Measurements from ENCODE around the gene KRTAP5-8. TPM values are rescaled to one million over a fixed set of nuclear protein-coding genes. Genes with fewer than 3 reads are reported as not detected.
"Not testable (repeated sequence)": the region's sequence is repeated elsewhere in the genome, so short reads cannot be mapped to it uniquely, and the experiment has no call there.

Gene KRTAP5-8
- total and polyA plus RNA-seq, 2 donors (not counting 3 experiments of a cell fraction or from before 2014, with no cell fraction given) = 0.17 TPM; not detected in 1

DNA sequence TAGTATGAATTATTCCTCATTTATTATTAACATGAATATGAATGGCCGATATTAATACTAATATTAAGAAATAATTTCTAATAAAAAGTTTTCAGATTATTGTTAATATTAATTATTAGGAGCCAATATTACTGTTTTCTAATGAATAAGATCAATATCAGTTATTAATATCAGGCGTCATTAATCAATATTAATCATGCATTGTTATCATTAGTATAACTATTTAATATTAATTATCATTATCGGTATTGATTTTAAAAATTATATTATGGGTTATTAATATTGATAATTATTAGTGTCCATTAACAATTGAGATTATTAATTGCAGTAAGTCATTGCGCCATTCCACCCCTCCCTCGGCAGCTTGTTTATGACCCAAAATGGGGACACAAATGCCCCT, 47.8 kb downstream of the KRTAP5-8 start:
- H3K4me3 ChIP-seq (replicated peaks in 1 of 3; ENCODE audit: insufficient read depth in 1 of 3, low read depth in 1 of 3, low read length in 3 of 3); H3K9ac ChIP-seq (replicated peaks; ENCODE audit: extremely low read depth, insufficient read depth, low read length); H2AFZ ChIP-seq (ENCODE audit: low read depth, low read length); H3K4me1 ChIP-seq (ENCODE audit: control insufficient read depth, extremely low read depth, insufficient read depth, low read length); FAIRE-seq; CTCF ChIA-PET; H4K20me1 ChIP-seq (replicated peaks; ENCODE audit: control insufficient read depth, extremely low read depth, insufficient read depth, low read length); POLR2A ChIA-PET; H3K36me3 ChIP-seq (ENCODE audit: control insufficient read depth in 2 of 2, extremely low read depth in 1 of 2, insufficient read depth in 2 of 2, low read length in 2 of 2); H3K79me2 ChIP-seq (ENCODE audit: control insufficient read depth, insufficient read depth, low read length); BruUV-seq (replicated peaks); H3K27ac ChIP-seq (ENCODE audit: insufficient read depth, low read depth, low read length); H3K9me1 ChIP-seq (replicated peaks; ENCODE audit: control insufficient read depth, extremely low read depth, insufficient read depth, low read length); H3K27me3 ChIP-seq (ENCODE audit: control insufficient read depth in 2 of 2, insufficient read depth in 2 of 2, low read length in 2 of 2); dilution Hi-C loops (cut with MboI; ENCODE audit: extremely low pct_ligation_motif_present, low sequenced_read_pairs); DNase-seq (ENCODE audit: low read depth, low spot score); H3K9me3 ChIP-seq (replicated peaks; ENCODE audit: control insufficient read depth, insufficient read depth, low read length); H3K4me2 ChIP-seq (ENCODE audit: insufficient read depth, low read length): not testable (repeated sequence)
- intact Hi-C loops (cut with micrococcal nuclease) = loop anchor here (10.0 kb wide), 1 partner anchor 101 kb away; no protein-coding TSS in a partner anchor

DNA sequence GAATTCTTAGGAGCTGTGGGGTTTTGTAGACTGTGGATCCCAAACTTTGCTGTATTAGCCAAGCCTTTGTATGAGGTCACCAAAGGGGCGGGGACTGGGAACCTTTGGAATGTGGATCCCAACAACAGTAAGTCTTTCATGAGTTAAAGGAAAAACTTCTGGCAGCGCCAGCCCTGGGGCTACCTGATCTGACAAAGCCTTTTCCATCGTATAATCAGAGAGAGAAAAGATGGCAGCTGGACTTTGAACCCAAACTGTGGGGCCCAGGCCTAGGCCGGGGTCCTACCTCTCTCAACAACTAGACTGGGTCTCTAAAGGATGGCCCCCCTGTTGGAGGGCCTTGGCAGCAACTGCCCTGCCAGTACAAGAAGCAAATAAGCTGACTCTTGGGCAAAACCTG, 50.5 kb downstream of the KRTAP5-8 start:
- H3K9me3 ChIP-seq (replicated peaks; ENCODE audit: control insufficient read depth, insufficient read depth, low read length); POLR2A ChIA-PET; FAIRE-seq; dilution Hi-C loops (cut with MboI; ENCODE audit: extremely low pct_ligation_motif_present, low sequenced_read_pairs); H2AFZ ChIP-seq (ENCODE audit: low read depth, low read length); H3K27me3 ChIP-seq (ENCODE audit: control insufficient read depth in 2 of 2, insufficient read depth in 2 of 2, low read length in 2 of 2); H3K4me3 ChIP-seq (replicated peaks in 1 of 3; ENCODE audit: insufficient read depth in 1 of 3, low read depth in 1 of 3, low read length in 3 of 3); H3K36me3 ChIP-seq (ENCODE audit: control insufficient read depth in 2 of 2, extremely low read depth in 1 of 2, insufficient read depth in 2 of 2, low read length in 2 of 2); H4K20me1 ChIP-seq (replicated peaks; ENCODE audit: control insufficient read depth, extremely low read depth, insufficient read depth, low read length); H3K9ac ChIP-seq (replicated peaks; ENCODE audit: extremely low read depth, insufficient read depth, low read length); H3K4me1 ChIP-seq (ENCODE audit: control insufficient read depth, extremely low read depth, insufficient read depth, low read length); H3K27ac ChIP-seq (ENCODE audit: insufficient read depth, low read depth, low read length); BruUV-seq (replicated peaks); H3K9me1 ChIP-seq (replicated peaks; ENCODE audit: control insufficient read depth, extremely low read depth, insufficient read depth, low read length); H3K4me2 ChIP-seq (ENCODE audit: insufficient read depth, low read length); H3K79me2 ChIP-seq (ENCODE audit: control insufficient read depth, insufficient read depth, low read length); DNase-seq (ENCODE audit: low read depth, low spot score): not testable (repeated sequence)
- intact Hi-C loops (cut with micrococcal nuclease) = loop anchor here (10.0 kb wide), 1 partner anchor 104 kb away; no protein-coding TSS in a partner anchor
- CTCF ChIA-PET = interaction anchor here (1.8 kb wide), 1 partner anchor 8 kb away, joined by 15 read pairs; no protein-coding TSS in a partner anchor

Small RNAs within 50 kb of the gene (small RNA-seq; reads per million reads assigned to genes)
- gene AP000867.1 (ENCODE audit: insufficient read depth, insufficient read length, low read depth, low replicate concordance) (not detected), gene KRTAP5-14P (ENCODE audit: insufficient read depth, insufficient read length, low read depth, low replicate concordance) (not detected)

Other genes with a start within 250 kb of the KRTAP5-8 start
- 166 and 171 TPM in 2 replicates for gene DHCR7, start 89.6 kb upstream of the KRTAP5-8 start, total RNA-seq
- gene DHCR7, start 89.6 kb upstream of the KRTAP5-8 start, polyA plus RNA-seq = 175 and 195 TPM in 2 replicates
- gene NADSYN1, start 84.8 kb upstream of the KRTAP5-8 start, total RNA-seq = 96.2 and 99.2 TPM in 2 replicates
- 73.5 and 77.5 TPM in 2 replicates for gene NADSYN1, start 84.8 kb upstream of the KRTAP5-8 start, polyA plus RNA-seq
- not detected in 2 replicates for gene KRTAP5-7, start 10.8 kb upstream of the KRTAP5-8 start, total RNA-seq
- 0.07 and 0.08 TPM in 2 replicates for gene KRTAP5-7, start 10.8 kb upstream of the KRTAP5-8 start, polyA plus RNA-seq
- 0.30 TPM in 1 of 2 replicates, not detected in the other for gene KRTAP5-9, start 10.4 kb downstream of the KRTAP5-8 start, total RNA-seq
- 0.28 and 0.35 TPM in 2 replicates for gene KRTAP5-9, start 10.4 kb downstream of the KRTAP5-8 start, polyA plus RNA-seq
- gene KRTAP5-10, start 27.5 kb downstream of the KRTAP5-8 start, total RNA-seq = not detected in 2 replicates
- 0.11 TPM in 1 of 2 replicates, not detected in the other for gene KRTAP5-10, start 27.5 kb downstream of the KRTAP5-8 start, polyA plus RNA-seq
- gene KRTAP5-11, start 44.9 kb downstream of the KRTAP5-8 start, total RNA-seq = not detected in 2 replicates
- not detected in 2 replicates for gene KRTAP5-11, start 44.9 kb downstream of the KRTAP5-8 start, polyA plus RNA-seq